Measurements from ENCODE around the gene EIF4E2.

DNA sequence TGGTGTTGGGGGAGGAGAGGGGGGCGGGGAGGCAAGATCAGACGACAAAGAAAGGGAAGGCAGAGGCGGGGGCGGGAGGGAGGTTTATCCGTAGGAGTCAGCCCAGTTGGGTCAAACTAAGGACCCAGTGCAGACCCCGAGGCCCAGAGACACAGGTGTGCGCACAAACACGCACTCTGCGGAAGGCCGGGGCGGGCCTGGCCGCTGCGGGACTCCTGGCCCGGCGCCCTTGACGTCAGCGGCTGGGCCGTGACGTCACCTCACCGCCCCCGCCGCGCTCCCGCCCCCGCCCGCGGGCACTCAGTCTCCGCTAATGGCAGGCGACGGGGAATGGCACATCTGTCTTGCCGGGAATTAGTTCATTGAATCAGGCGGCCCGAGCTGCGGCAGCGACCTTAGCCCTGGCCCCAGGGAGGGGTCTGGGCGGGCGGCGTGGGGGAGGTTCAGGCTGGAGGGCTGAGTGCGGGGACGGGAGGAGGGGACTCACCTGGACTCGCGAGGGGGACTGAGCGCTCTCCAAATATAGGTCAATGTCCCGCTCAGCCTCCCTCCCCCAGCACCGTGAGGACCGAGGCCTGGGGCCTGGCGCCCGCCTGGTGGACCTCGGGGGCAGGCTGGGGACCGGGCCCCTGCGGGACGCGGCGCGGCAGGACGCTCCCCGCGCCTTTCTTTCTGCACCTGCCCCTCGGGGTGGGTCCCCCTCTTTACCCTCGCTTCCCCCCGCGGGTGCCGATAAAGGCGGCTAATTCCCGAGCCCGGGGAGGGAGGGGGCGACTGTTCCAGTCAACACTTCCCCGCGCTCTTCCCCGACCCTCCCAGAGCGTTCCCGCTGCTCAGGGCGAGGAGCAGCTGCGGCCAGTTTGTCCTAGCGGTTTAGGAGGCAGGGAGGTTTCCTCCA, 47.3 kb upstream of the EIF4E2 start:
- TF ChIP-seq, protein P1, sequence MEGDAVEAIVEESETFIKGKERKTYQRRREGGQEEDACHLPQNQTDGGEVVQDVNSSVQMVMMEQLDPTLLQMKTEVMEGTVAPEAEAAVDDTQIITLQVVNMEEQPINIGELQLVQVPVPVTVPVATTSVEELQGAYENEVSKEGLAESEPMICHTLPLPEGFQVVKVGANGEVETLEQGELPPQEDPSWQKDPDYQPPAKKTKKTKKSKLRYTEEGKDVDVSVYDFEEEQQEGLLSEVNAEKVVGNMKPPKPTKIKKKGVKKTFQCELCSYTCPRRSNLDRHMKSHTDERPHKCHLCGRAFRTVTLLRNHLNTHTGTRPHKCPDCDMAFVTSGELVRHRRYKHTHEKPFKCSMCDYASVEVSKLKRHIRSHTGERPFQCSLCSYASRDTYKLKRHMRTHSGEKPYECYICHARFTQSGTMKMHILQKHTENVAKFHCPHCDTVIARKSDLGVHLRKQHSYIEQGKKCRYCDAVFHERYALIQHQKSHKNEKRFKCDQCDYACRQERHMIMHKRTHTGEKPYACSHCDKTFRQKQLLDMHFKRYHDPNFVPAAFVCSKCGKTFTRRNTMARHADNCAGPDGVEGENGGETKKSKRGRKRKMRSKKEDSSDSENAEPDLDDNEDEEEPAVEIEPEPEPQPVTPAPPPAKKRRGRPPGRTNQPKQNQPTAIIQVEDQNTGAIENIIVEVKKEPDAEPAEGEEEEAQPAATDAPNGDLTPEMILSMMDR (IDR thresholded peaks at IDR 0.05; ENCODE audit: low read depth, low read length) = no peak
- no peak for TF ChIP-seq EZH2phosphoT487 (IDR thresholded peaks at IDR 0.05; ENCODE audit: low read depth)

Measured in OCI-LY3 (cell line).